Neuronal stem cell (in vitro differentiated cells): Measurements from ENCODE around the gene GET3.

Source experiments
- DNase-seq: peaks from one replicate; pipeline ENCODE4 v3.0.0-alpha.2; 2013; ENCODE audit warnings: low spot score
- H2AFZ ChIP-seq: one replicate; pipeline ENCODE4 v1.6.1; 2013; ENCODE audit warnings: mild to moderate bottlenecking, low read length, inconsistent platforms
- H2AK5ac ChIP-seq: 2 replicates; pipeline ENCODE4 v1.6.1; 2013; ENCODE audit warnings: low read depth, mild to moderate bottlenecking, inconsistent platforms, low read length, moderate library complexity, mixed read lengths
- H2BK120ac ChIP-seq: 2 replicates; pipeline ENCODE4 v1.6.1; 2013; ENCODE audit warnings: low read depth, mild to moderate bottlenecking, inconsistent platforms, low read length, moderate library complexity, mixed read lengths
- H2BK12ac ChIP-seq: one replicate; pipeline ENCODE4 v1.6.1; 2013; ENCODE audit warnings: low read length, inconsistent platforms
- H2BK15ac ChIP-seq: 2 replicates; pipeline ENCODE4 v1.6.1; 2013; ENCODE audit warnings: mild to moderate bottlenecking, low read length, inconsistent platforms, mixed read lengths
- H2BK5ac ChIP-seq: one replicate; pipeline ENCODE4 v1.6.1; 2013; ENCODE audit warnings: inconsistent platforms, mild to moderate bottlenecking, low read length, moderate library complexity
- H3K14ac ChIP-seq: one replicate; pipeline ENCODE4 v1.6.1; 2013; ENCODE audit warnings: low read length, inconsistent platforms
- H3K18ac ChIP-seq: 2 replicates; pipeline ENCODE4 v1.6.1; 2013; ENCODE audit warnings: low read length, inconsistent platforms
- H3K23ac ChIP-seq: 2 replicates; pipeline ENCODE4 v1.6.1; 2013; ENCODE audit warnings: low read depth, mild to moderate bottlenecking, mixed read lengths, low read length, inconsistent platforms; ENCODE audit not compliant: poor library complexity
- H3K27ac ChIP-seq: replicated peaks from 3 replicates; pipeline ENCODE4 v1.5.1; 2013; ENCODE audit warnings: low read length, inconsistent platforms
- H3K27me3 ChIP-seq, 3 experiments: 2 replicates each; pipeline ENCODE4 v1.6.1; 2013; ENCODE audit warnings: low read length in 3 of 3, mild to moderate bottlenecking in 2 of 3, inconsistent platforms in 1 of 3, low read depth in 1 of 3, mixed read lengths in 1 of 3, moderate library complexity in 1 of 3; ENCODE audit not compliant: control insufficient read depth in 3 of 3, insufficient read depth in 3 of 3
- H3K36me3 ChIP-seq, 2 donors: replicated peaks in 1 of 2; 2 replicates each; pipeline ENCODE4 v1.6.1; 2013; ENCODE audit warnings: low read length in 2 of 2; ENCODE audit not compliant: control insufficient read depth in 2 of 2, insufficient read depth in 2 of 2
- H3K4ac ChIP-seq: 2 replicates; pipeline ENCODE4 v1.6.1; 2013; ENCODE audit warnings: inconsistent platforms, mild to moderate bottlenecking, low read length, moderate library complexity
- H3K4me1 ChIP-seq, 2 donors: 1 replicate in 1 of 2; 2 replicates in 1 of 2; pipeline ENCODE4 v1.6.1; 2013; ENCODE audit warnings: low read length in 2 of 2, low read depth in 1 of 2; ENCODE audit not compliant: control insufficient read depth in 2 of 2, insufficient read depth in 1 of 2
- H3K4me2 ChIP-seq: one replicate; pipeline ENCODE4 v1.6.1; 2013; ENCODE audit warnings: mild to moderate bottlenecking, low read length, inconsistent platforms; ENCODE audit not compliant: insufficient read depth, poor library complexity, severe bottlenecking
- H3K4me3 ChIP-seq, 2 donors: 2 replicates each; pipeline ENCODE4 v1.5.1; 2013; ENCODE audit warnings: low read length in 2 of 2, mild to moderate bottlenecking in 2 of 2, inconsistent platforms in 1 of 2, moderate library complexity in 1 of 2
- H3K79me1 ChIP-seq: one replicate; pipeline ENCODE4 v1.6.1; 2013; ENCODE audit warnings: low read depth, mild to moderate bottlenecking, inconsistent platforms, low read length, moderate library complexity
- H3K9ac ChIP-seq: one replicate; pipeline ENCODE4 v1.6.1; 2013; ENCODE audit warnings: mild to moderate bottlenecking, low read depth, low read length, inconsistent platforms; ENCODE audit not compliant: poor library complexity
- H3K9me3 ChIP-seq, 2 donors: replicated peaks in 1 of 2; 2 replicates each; pipeline versions ENCODE3 to v1.6.1; 2013; ENCODE audit warnings: low read length in 2 of 2, mild to moderate bottlenecking in 2 of 2, inconsistent platforms in 1 of 2, low read depth in 1 of 2, mixed read lengths in 1 of 2, moderate library complexity in 1 of 2; ENCODE audit not compliant: control insufficient read depth in 2 of 2, insufficient read depth in 1 of 2
- H4K8ac ChIP-seq: one replicate; pipeline ENCODE4 v1.6.1; 2013; ENCODE audit warnings: low read depth, mild to moderate bottlenecking, inconsistent platforms, low read length, moderate library complexity
- H4K91ac ChIP-seq: one replicate; pipeline ENCODE4 v1.6.1; 2013; ENCODE audit warnings: low read length, low read depth, mild to moderate bottlenecking, inconsistent platforms; ENCODE audit not compliant: poor library complexity
- WGBS, 2 donors: extraction: QIAGEN DNeasy Blood & Tissue Kit; methylation state at CpG; one replicate each; pipeline ENCODE4 v1.1.7; 2013; ENCODE audit warnings: missing lambda C conversion rate in 2 of 2, mixed read lengths in 1 of 2; ENCODE audit not compliant: insufficient read length in 2 of 2, insufficient replicate concordance in 1 of 2; ENCODE audit errors: extremely low coverage in 2 of 2; 5-methylcytosine and 5-hydroxymethylcytosine counted together

The GET3 gene

DNA sequence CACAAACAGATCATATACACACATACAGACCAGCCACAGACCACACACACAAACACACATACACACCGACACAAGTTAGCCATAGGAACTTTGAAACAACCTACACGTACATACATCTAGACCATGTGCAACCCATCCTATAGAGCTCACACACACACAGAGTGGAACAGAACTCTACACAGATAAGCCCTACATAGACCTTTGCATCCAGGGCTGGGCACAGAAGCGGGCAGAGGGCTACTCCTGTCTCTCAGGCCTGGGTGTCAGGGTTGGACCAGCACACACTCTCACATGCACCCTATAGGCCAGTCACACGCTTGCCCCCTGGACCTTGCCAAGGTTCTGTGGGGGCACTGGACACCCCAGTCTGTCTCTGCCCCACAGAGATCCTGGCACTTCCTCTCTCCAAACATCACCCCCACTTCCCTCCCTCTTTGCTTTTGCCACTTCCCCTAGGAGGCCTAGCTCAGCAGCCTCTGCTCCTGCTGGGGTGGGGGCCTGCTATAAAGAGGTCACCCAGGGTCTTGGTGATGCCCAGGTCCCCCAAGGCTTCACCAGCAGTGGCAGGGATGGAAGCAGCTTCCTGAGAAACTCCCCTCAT is 48.2 kb downstream of the GET3 start:
- no peak overlapping the region for H3K27ac ChIP-seq
- DNase-seq = no peak

DNA sequence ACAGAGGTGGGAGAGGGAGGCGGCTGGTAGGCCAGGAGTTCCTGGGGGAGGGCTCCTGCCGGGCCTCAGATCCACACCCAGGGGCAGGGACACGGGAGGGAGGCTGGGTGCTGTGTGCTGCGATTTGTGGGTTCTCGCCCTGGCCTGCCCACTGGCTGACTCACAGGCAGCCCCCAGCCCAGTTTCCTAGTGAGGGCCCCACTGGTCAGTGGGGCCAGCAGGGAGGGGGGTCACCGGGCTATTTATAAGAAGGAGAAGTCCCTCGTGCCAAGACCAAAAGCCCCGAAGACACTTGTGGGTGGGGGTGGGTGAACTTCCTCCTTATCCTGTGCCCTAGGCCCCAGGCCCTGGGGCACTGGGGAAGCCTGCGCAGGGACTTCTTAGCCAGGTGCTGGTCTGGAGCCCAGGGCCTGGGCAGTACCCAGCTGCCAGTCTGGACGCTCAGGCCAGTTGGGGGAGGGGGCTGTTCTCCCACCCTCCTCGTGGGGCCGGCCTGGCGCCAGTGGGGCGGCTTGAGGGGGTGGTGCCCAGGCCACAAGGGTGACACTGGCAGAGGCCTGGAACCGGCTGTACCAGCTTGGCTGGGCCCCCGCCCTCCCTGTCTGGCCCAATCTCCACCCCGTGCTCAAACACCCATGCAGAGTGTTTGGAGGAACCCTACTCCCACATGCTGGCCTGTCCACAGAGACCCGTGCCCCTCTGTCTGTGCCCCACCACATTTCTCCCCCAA is 49.0 kb downstream of the GET3 start:
- H3K27me3 ChIP-seq = peaks cover 0 to 8% (median 0%) of the 10 kb centered on the region in 3 experiments
- no peak overlapping the region for H2BK12ac ChIP-seq
- H2BK15ac ChIP-seq = peak overlapping the region; percentile 24
- H4K8ac ChIP-seq = no peak overlapping the region
- no peak overlapping the region for H2BK5ac ChIP-seq
- peaks cover 29 to 61% of the 10 kb centered on the region in 2 donors for H3K4me1 ChIP-seq
- peaks cover 2% of the 10 kb centered on the region for H3K79me1 ChIP-seq
- DNase-seq = no peak
- peak overlapping the region; percentile 81 for H2AK5ac ChIP-seq
- no peak overlapping the region for H3K23ac ChIP-seq
- H3K4ac ChIP-seq = no peak overlapping the region
- H2AFZ ChIP-seq = peak overlapping the region; percentile 47
- H3K4me3 ChIP-seq = no peak overlapping the region
- no peaks in the 10 kb centered on the region for H3K9me3 ChIP-seq
- no peak overlapping the region for H4K91ac ChIP-seq
- no peak overlapping the region for H3K14ac ChIP-seq
- H3K4me2 ChIP-seq = no peak overlapping the region
- no peak overlapping the region for H3K27ac ChIP-seq
- WGBS, 2 donors = no CpG with 5 or more reads among the region's 18 CpGs
- peak overlapping the region; percentile 24 for H3K9ac ChIP-seq
- H3K18ac ChIP-seq = peak overlapping the region; percentile 74
- no peaks in the 10 kb centered on the region for H3K36me3 ChIP-seq
- no peak overlapping the region for H2BK120ac ChIP-seq

More for the DNA sequence above, 48.2 kb downstream of the GET3 start:
- peak overlapping the region; percentile 47 for H2AFZ ChIP-seq
- peaks cover 0 to 2% (median 0%) of the 10 kb centered on the region in 3 experiments for H3K27me3 ChIP-seq
- no peak overlapping the region for H2BK15ac ChIP-seq
- H3K4me3 ChIP-seq = no peak overlapping the region
- no peak overlapping the region for H3K14ac ChIP-seq
- H3K9ac ChIP-seq = peak overlapping the region; percentile 24
- no peak overlapping the region for H2BK5ac ChIP-seq
- no peaks in the 10 kb centered on the region for H3K9me3 ChIP-seq
- H4K8ac ChIP-seq = no peak overlapping the region
- no peaks in the 10 kb centered on the region for H3K79me1 ChIP-seq
- H3K18ac ChIP-seq = peak overlapping the region; percentile 22
- H3K4me1 ChIP-seq = peaks cover 23 to 56% of the 10 kb centered on the region in 2 donors
- WGBS, 2 donors = no CpG with 5 or more reads among the region's 4 CpGs
- no peak overlapping the region for H3K4me2 ChIP-seq
- H4K91ac ChIP-seq = no peak overlapping the region
- H2BK120ac ChIP-seq = no peak overlapping the region
- no peak overlapping the region for H3K4ac ChIP-seq
- H2BK12ac ChIP-seq = no peak overlapping the region
- no peak overlapping the region for H3K23ac ChIP-seq
- H3K36me3 ChIP-seq = no peaks in the 10 kb centered on the region
- H2AK5ac ChIP-seq = peak overlapping the region; percentile 81

DNA sequence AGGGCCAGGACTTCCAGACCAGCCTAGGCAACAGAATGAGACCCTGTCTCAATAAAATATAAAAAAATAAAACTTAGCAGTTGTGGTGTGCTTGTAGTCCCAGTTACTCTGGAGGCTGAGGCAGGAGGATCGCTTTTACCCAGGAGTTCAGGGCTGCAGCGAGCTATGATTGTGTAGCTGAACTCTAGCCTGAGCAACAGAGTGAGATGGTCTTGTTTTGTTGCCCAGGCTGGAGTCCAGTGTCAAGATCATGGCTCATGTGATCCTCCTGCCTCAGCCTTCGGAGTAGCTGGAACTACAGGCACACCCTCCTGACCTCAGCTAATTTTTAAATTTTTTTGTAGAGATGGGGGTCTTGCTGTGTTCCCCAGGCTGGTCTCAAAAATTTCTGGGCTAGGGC is 49.7 kb downstream of the GET3 start:
- Histone ChIP-seq H2BK120ac (no peak overlapping the region), H3K4me1 (peaks cover 29 to 64% of the 10 kb centered on the region in 2 donors)

DNA sequence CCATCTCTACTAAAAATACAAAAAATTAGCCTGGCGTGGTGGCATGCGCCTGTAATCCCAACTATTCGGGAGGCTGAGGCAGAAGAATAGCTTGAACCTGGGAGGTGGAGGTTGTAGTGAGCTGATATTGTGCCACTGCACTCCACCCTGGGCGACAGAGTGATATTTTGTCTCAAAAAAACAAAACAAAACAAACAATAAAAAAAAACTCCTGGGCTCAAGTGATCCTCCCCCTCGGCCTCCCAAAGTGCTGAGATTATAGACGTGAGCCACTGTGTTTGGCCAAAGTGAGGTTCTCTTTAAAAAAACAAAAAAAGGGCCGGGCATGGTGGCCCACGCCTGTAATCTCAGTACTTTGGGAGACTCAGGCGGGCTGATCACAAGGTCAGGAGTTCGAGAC is 50.2 kb downstream of the GET3 start:
- H2AFZ ChIP-seq = no peak overlapping the region
- no peak overlapping the region for H2BK120ac ChIP-seq
- no peak overlapping the region for H3K14ac ChIP-seq
- DNase-seq = no peak
- peaks cover 0 to 20% (median 3%) of the 10 kb centered on the region in 3 experiments for H3K27me3 ChIP-seq
- H3K23ac ChIP-seq = no peak overlapping the region
- no peak overlapping the region for H4K8ac ChIP-seq
- no peak overlapping the region for H3K4ac ChIP-seq
- H3K79me1 ChIP-seq = peaks cover 2% of the 10 kb centered on the region
- no peaks in the 10 kb centered on the region for H3K36me3 ChIP-seq
- no peak overlapping the region for H3K9ac ChIP-seq
- no peak overlapping the region for H2BK12ac ChIP-seq
- H3K9me3 ChIP-seq = no peaks in the 10 kb centered on the region
- no peak overlapping the region for H3K18ac ChIP-seq
- H2BK15ac ChIP-seq = no peak overlapping the region
- H3K4me2 ChIP-seq = no peak overlapping the region
- no peak overlapping the region for H3K27ac ChIP-seq
- H2BK5ac ChIP-seq = no peak overlapping the region
- peaks cover 25 to 59% of the 10 kb centered on the region in 2 donors for H3K4me1 ChIP-seq
- no CpG with 5 or more reads among the region's 10 CpGs for WGBS, 2 donors
- no peak overlapping the region for H2AK5ac ChIP-seq
- no peak overlapping the region for H4K91ac ChIP-seq
- H3K4me3 ChIP-seq = no peak overlapping the region

More for the DNA sequence above, 49.7 kb downstream of the GET3 start:
- H3K27ac ChIP-seq = no peak overlapping the region
- no peak overlapping the region for H2BK5ac ChIP-seq
- H3K9me3 ChIP-seq = no peaks in the 10 kb centered on the region
- H3K23ac ChIP-seq = no peak overlapping the region
- no peak overlapping the region for H3K4me3 ChIP-seq
- no peak overlapping the region for H3K4me2 ChIP-seq
- no peak overlapping the region for H2AFZ ChIP-seq
- H3K18ac ChIP-seq = no peak overlapping the region
- no peaks in the 10 kb centered on the region for H3K36me3 ChIP-seq
- H3K14ac ChIP-seq = no peak overlapping the region
- H2AK5ac ChIP-seq = no peak overlapping the region
- no peak overlapping the region for H2BK12ac ChIP-seq
- H3K79me1 ChIP-seq = peaks cover 2% of the 10 kb centered on the region
- no peak overlapping the region for H4K8ac ChIP-seq
- H4K91ac ChIP-seq = no peak overlapping the region
- H3K9ac ChIP-seq = no peak overlapping the region
- H3K4ac ChIP-seq = no peak overlapping the region
- no CpG with 5 or more reads among the region's 3 CpGs for WGBS, 2 donors
- no peak for DNase-seq
- peaks cover 0 to 14% (median 0%) of the 10 kb centered on the region in 3 experiments for H3K27me3 ChIP-seq
- no peak overlapping the region for H2BK15ac ChIP-seq
